ENCODE measurements around the gene FKBP4. TPM values are rescaled to one million over a fixed set of nuclear protein-coding genes. Genes with fewer than 3 reads are reported as not detected.

FKBP4 gene
- total RNA-seq, 1 donor: 17.4 TPM

DNA sequence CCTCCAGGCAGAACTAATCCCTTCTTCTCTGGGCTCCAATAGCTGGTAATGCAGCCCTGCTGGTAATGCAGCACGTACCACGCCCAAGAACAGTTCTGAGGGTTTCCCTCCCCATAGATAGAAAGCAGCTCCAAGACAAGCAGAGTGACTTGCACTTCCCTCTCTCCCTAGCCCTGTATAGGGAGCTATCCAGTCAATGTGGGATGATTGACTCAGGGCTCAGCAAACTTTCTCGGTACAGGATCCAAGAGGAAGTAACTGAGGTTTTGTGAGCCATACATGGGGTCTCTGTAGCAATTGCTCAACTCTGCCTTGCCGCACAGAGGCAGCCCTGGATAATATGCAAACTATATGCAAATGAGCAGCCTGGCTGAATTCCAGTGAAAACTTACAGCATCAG lies 15.5 kb upstream of the FKBP4 start:
- no peaks in the 10 kb centered on the region for H3K9me3 ChIP-seq (ENCODE audit: low read depth, low read length)
- H3K4me3 ChIP-seq (ENCODE audit: insufficient read depth, low read length): no peak overlapping the region
- no peak overlapping the region for H3K27ac ChIP-seq (ENCODE audit: low read depth, low read length)
- no peaks in the 10 kb centered on the region for H3K79me2 ChIP-seq (ENCODE audit: insufficient read depth, low read length)
- TF ChIP-seq, protein P1, sequence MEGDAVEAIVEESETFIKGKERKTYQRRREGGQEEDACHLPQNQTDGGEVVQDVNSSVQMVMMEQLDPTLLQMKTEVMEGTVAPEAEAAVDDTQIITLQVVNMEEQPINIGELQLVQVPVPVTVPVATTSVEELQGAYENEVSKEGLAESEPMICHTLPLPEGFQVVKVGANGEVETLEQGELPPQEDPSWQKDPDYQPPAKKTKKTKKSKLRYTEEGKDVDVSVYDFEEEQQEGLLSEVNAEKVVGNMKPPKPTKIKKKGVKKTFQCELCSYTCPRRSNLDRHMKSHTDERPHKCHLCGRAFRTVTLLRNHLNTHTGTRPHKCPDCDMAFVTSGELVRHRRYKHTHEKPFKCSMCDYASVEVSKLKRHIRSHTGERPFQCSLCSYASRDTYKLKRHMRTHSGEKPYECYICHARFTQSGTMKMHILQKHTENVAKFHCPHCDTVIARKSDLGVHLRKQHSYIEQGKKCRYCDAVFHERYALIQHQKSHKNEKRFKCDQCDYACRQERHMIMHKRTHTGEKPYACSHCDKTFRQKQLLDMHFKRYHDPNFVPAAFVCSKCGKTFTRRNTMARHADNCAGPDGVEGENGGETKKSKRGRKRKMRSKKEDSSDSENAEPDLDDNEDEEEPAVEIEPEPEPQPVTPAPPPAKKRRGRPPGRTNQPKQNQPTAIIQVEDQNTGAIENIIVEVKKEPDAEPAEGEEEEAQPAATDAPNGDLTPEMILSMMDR (IDR thresholded peaks at IDR 0.05; ENCODE audit: extremely low read depth, low read depth, low read length): no peak
- peaks cover 3% of the 10 kb centered on the region for H3K4me1 ChIP-seq (ENCODE audit: insufficient read depth, low read length)
- no peaks in the 10 kb centered on the region for H4K20me1 ChIP-seq (ENCODE audit: insufficient read depth, low read length)
- no peak overlapping the region for H3K4me2 ChIP-seq (ENCODE audit: insufficient read depth, low read length)
- H3K36me3 ChIP-seq (ENCODE audit: insufficient read depth, low read length): no peaks in the 10 kb centered on the region
- peaks cover 61% of the 10 kb centered on the region for H3K27me3 ChIP-seq (ENCODE audit: insufficient read depth, low read length)
- no peak overlapping the region for H2AFZ ChIP-seq (ENCODE audit: low read length)
- DNase-seq (ENCODE audit: insufficient read length, low spot score, missing footprints): no peak

- Histone ChIP-seq H3K4me1 (ENCODE audit: insufficient read depth, low read length) (peaks cover 3% of the 10 kb centered on the region), H3K4me2 (ENCODE audit: insufficient read depth, low read length) (peak overlapping the region; percentile 79), H4K20me1 (ENCODE audit: insufficient read depth, low read length) (no peaks in the 10 kb centered on the region), H3K36me3 (ENCODE audit: insufficient read depth, low read length) (no peaks in the 10 kb centered on the region), H2AFZ (ENCODE audit: low read length) (peak overlapping the region; percentile 53), H3K27me3 (ENCODE audit: insufficient read depth, low read length) (peaks cover 43% of the 10 kb centered on the region), H3K4me3 (ENCODE audit: insufficient read depth, low read length) (peak overlapping the region; percentile 48), H3K79me2 (ENCODE audit: insufficient read depth, low read length) (no peaks in the 10 kb centered on the region), H3K9me3 (ENCODE audit: low read depth, low read length) (no peaks in the 10 kb centered on the region), H3K27ac (ENCODE audit: low read depth, low read length) (no peak overlapping the region)
- TF ChIP-seq, protein P1 (IDR thresholded peaks at IDR 0.05; ENCODE audit: extremely low read depth, low read depth, low read length): peak; percentile 92
- DNase-seq (ENCODE audit: insufficient read length, low spot score, missing footprints): peak; percentile 93
These were observed 10.7 kb upstream of the FKBP4 start for GRCh38 chr12:2783936-2784600.

DNA sequence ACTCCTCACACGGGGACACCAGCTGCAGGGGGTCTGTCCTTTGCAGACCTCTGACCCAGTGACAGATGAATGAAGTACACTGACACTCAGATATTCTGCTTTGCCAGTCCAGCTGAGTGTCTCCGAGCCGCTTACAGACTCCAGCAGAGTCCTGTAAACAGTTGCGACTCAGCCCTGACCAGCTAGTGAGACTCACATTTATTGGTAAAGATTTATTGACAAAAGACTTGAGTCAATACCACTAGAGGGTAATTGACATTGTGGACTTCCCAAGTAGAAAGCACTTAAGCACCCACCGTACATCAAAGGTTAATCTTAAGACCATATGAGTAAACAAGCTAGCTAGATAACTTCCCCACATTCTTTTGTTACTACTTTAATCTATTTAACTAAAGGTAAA lies 9.8 kb upstream of the FKBP4 start:
- no peaks in the 10 kb centered on the region for H4K20me1 ChIP-seq (ENCODE audit: insufficient read depth, low read length)
- no peaks in the 10 kb centered on the region for H3K79me2 ChIP-seq (ENCODE audit: insufficient read depth, low read length)
- TF ChIP-seq, protein P1 (IDR thresholded peaks at IDR 0.05; ENCODE audit: extremely low read depth, low read depth, low read length): no peak
- no peak overlapping the region for H2AFZ ChIP-seq (ENCODE audit: low read length)
- H3K4me2 ChIP-seq (ENCODE audit: insufficient read depth, low read length): no peak overlapping the region
- no peak overlapping the region for H3K27ac ChIP-seq (ENCODE audit: low read depth, low read length)
- H3K36me3 ChIP-seq (ENCODE audit: insufficient read depth, low read length): no peaks in the 10 kb centered on the region
- DNase-seq (ENCODE audit: insufficient read length, low spot score, missing footprints): no peak
- H3K4me3 ChIP-seq (ENCODE audit: insufficient read depth, low read length): no peak overlapping the region
- peaks cover 3% of the 10 kb centered on the region for H3K4me1 ChIP-seq (ENCODE audit: insufficient read depth, low read length)
- H3K9me3 ChIP-seq (ENCODE audit: low read depth, low read length): no peaks in the 10 kb centered on the region
- peaks cover 37% of the 10 kb centered on the region for H3K27me3 ChIP-seq (ENCODE audit: insufficient read depth, low read length)

- DNase-seq (ENCODE audit: insufficient read length, low spot score, missing footprints): no peak
- Histone ChIP-seq H3K79me2 (ENCODE audit: insufficient read depth, low read length) (peaks cover 4% of the 10 kb centered on the region), H3K4me2 (ENCODE audit: insufficient read depth, low read length) (no peak overlapping the region), H3K27me3 (ENCODE audit: insufficient read depth, low read length) (peaks cover 18% of the 10 kb centered on the region), H3K4me3 (ENCODE audit: insufficient read depth, low read length) (no peak overlapping the region), H3K9me3 (ENCODE audit: low read depth, low read length) (no peaks in the 10 kb centered on the region), H3K27ac (ENCODE audit: low read depth, low read length) (no peak overlapping the region), H2AFZ (ENCODE audit: low read length) (no peak overlapping the region), H3K4me1 (ENCODE audit: insufficient read depth, low read length) (peaks cover 3% of the 10 kb centered on the region), H4K20me1 (ENCODE audit: insufficient read depth, low read length) (no peaks in the 10 kb centered on the region), H3K36me3 (ENCODE audit: insufficient read depth, low read length) (no peaks in the 10 kb centered on the region)
- TF ChIP-seq, protein P1 (IDR thresholded peaks at IDR 0.05; ENCODE audit: extremely low read depth, low read depth, low read length): no peak
These were observed 3.7 kb upstream of the FKBP4 start for GRCh38 chr12:2791089-2791488.

Data from osteoblast (primary cell).